ENCODE data around the gene SFSWAP.

Gene SFSWAP

GRCh38 chr12:131720921-131721320, 10.0 kb downstream of the SFSWAP start:
- DNase-seq (ENCODE audit: low read depth, low spot score), result no peak
- TF ChIP-seq CTCF (IDR thresholded peaks at IDR 0.05; ENCODE audit: insufficient read depth, low read length, missing control alignments), result no peak
- ChIA-PET POLR2A (no interaction called here), CTCF (no interaction called here)
- H3K4me3 ChIP-seq (ENCODE audit: low read depth, low read length), result no peak overlapping the region

GRCh38 chr12:131721548-131721947, 10.7 kb downstream of the SFSWAP start:
- no peak for DNase-seq (ENCODE audit: low read depth, low spot score)
- no peak for TF ChIP-seq CTCF (IDR thresholded peaks at IDR 0.05; ENCODE audit: insufficient read depth, low read length, missing control alignments)
- ChIA-PET CTCF (no interaction called here), POLR2A (no interaction called here)
- no peak overlapping the region for H3K4me3 ChIP-seq (ENCODE audit: low read depth, low read length)

- ChIA-PET CTCF (no interaction called here), POLR2A (no interaction called here)
- TF ChIP-seq CTCF (IDR thresholded peaks at IDR 0.05; ENCODE audit: insufficient read depth, low read length, missing control alignments), result no peak
- H3K4me3 ChIP-seq (ENCODE audit: low read depth, low read length), result no peak overlapping the region
- DNase-seq (ENCODE audit: low read depth, low spot score), result no peak
Measured at GRCh38 chr12:131723532-131723931, 12.6 kb downstream of the SFSWAP start.

GRCh38 chr12:131724534-131724933, 13.6 kb downstream of the SFSWAP start:
- ChIA-PET CTCF (no interaction called here), POLR2A (no interaction called here)
- no peak for TF ChIP-seq CTCF (IDR thresholded peaks at IDR 0.05; ENCODE audit: insufficient read depth, low read length, missing control alignments)
- no peak for DNase-seq (ENCODE audit: low read depth, low spot score)
- H3K4me3 ChIP-seq (ENCODE audit: low read depth, low read length), result no peak overlapping the region

- POLR2A ChIA-PET, result no interaction called here
- CTCF ChIA-PET, result no interaction called here
- TF ChIP-seq CTCF (IDR thresholded peaks at IDR 0.05; ENCODE audit: insufficient read depth, low read length, missing control alignments), result no peak
- no peak overlapping the region for H3K4me3 ChIP-seq (ENCODE audit: low read depth, low read length)
- no peak for DNase-seq (ENCODE audit: low read depth, low spot score)
Measured at GRCh38 chr12:131725503-131725902, 14.6 kb downstream of the SFSWAP start.

GRCh38 chr12:131728720-131729119, 17.8 kb downstream of the SFSWAP start:
- ChIA-PET POLR2A (no interaction called here), CTCF (no interaction called here)
- H3K4me3 ChIP-seq (ENCODE audit: low read depth, low read length), result no peak overlapping the region
- no peak for TF ChIP-seq CTCF (IDR thresholded peaks at IDR 0.05; ENCODE audit: insufficient read depth, low read length, missing control alignments)
- no peak for DNase-seq (ENCODE audit: low read depth, low spot score)

Measured in AG04449 (cell line).